Common myeloid progenitor, CD34-positive (primary cell): ENCODE measurements around the gene ZDHHC21. TPM values are rescaled to one million over a fixed set of nuclear protein-coding genes. Genes with fewer than 3 reads are reported as not detected.
A peak's percentile ranks its signal among the peaks of the same experiment; 100 is the strongest.

Experiments
- CTCF ChIA-PET: fragments of 350-600 bp; sonication (Branson Sonifier 250); formaldehyde crosslinking; loops from one replicate; lab custom pipeline; 2021; ENCODE audit warnings: antibody characterized with exemption; lab: Charles Lee
- POLR2A ChIA-PET: fragments of 350-600 bp; sonication (Branson Sonifier 250); formaldehyde crosslinking; loops from one replicate; lab custom pipeline; 2021; ENCODE audit warnings: antibody characterized with exemption; lab: Charles Lee
- DNase-seq, 3 donors: peaks; one replicate each; pipeline versions ENCODE4 v3.0.0 to v3.0.0-alpha.2; 2013
- H3K27ac ChIP-seq, 2 experiments: 1 replicate in 1 of 2; 2 replicates in 1 of 2; pipeline ENCODE4 v1.7.0; 2013; ENCODE audit warnings: inconsistent platforms in 2 of 2, low read length in 2 of 2, mild to moderate bottlenecking in 2 of 2, low read depth in 1 of 2, moderate library complexity in 1 of 2; ENCODE audit not compliant: severe bottlenecking in 2 of 2, insufficient read depth in 1 of 2, poor library complexity in 1 of 2
- H3K27me3 ChIP-seq, 5 experiments: replicated peaks in 2 of 5; 1 replicate in 3 of 5; 2 replicates in 2 of 5; pipeline versions ENCODE4 v1.6.1 to v1.7.0; 2013; ENCODE audit warnings: low read length in 4 of 5, mild to moderate bottlenecking in 2 of 5, moderate library complexity in 2 of 5, inconsistent platforms in 1 of 5; ENCODE audit not compliant: insufficient read depth in 5 of 5, control insufficient read depth in 4 of 5
- H3K36me3 ChIP-seq, 4 experiments: 1 replicate in 2 of 4; 2 replicates in 2 of 4; pipeline versions ENCODE4 v1.6.1 to v1.7.0; 2013; ENCODE audit warnings: low read length in 3 of 4, control low read depth in 1 of 4, mild to moderate bottlenecking in 1 of 4; ENCODE audit not compliant: control insufficient read depth in 4 of 4, insufficient read depth in 4 of 4
- H3K4me1 ChIP-seq, 4 experiments: 1 replicate in 3 of 4; 2 replicates in 1 of 4; pipeline versions ENCODE4 v1.6.1 to v1.7.1; 2013; ENCODE audit warnings: low read length in 3 of 4, mild to moderate bottlenecking in 3 of 4, control low read depth in 1 of 4, inconsistent platforms in 1 of 4, moderate library complexity in 1 of 4; ENCODE audit not compliant: control insufficient read depth in 4 of 4, insufficient read depth in 4 of 4; ENCODE audit errors: control extremely low read depth in 1 of 4
- H3K4me3 ChIP-seq, 7 experiments: 1 replicate in 4 of 7; 2 replicates in 3 of 7; pipeline versions ENCODE4 v1.5.1 to v1.7.0; 2013; ENCODE audit warnings: mild to moderate bottlenecking in 7 of 7, low read length in 6 of 7, moderate library complexity in 6 of 7, inconsistent platforms in 2 of 7, low read depth in 2 of 7, control low read depth in 1 of 7; ENCODE audit not compliant: insufficient read depth in 4 of 7, control insufficient read depth in 1 of 7; ENCODE audit errors: extremely low read depth in 1 of 7
- H3K9me3 ChIP-seq, 5 experiments: 1 replicate in 4 of 5; 2 replicates in 1 of 5; pipeline versions ENCODE4 v1.6.1 to v1.7.1; 2013; ENCODE audit warnings: low read length in 4 of 5, mild to moderate bottlenecking in 2 of 5, inconsistent platforms in 1 of 5, low read depth in 1 of 5, moderate library complexity in 1 of 5; ENCODE audit not compliant: control insufficient read depth in 4 of 5, insufficient read depth in 2 of 5; ENCODE audit errors: control extremely low read depth in 1 of 5
- WGBS: methylation state at CpG from one replicate; pipeline ENCODE4 v1.1.5; 2013; ENCODE audit not compliant: insufficient coverage; 5-methylcytosine and 5-hydroxymethylcytosine counted together
- polyA plus RNA-seq: library from polyadenylated mRNA; unstranded; fragments of 120-200 nt; gene quantifications from one replicate; pipeline ENCODE4 v1.2.1, GENCODE V29; 2013

ZDHHC21 gene
- 17.9 TPM for polyA plus RNA-seq

DNA sequence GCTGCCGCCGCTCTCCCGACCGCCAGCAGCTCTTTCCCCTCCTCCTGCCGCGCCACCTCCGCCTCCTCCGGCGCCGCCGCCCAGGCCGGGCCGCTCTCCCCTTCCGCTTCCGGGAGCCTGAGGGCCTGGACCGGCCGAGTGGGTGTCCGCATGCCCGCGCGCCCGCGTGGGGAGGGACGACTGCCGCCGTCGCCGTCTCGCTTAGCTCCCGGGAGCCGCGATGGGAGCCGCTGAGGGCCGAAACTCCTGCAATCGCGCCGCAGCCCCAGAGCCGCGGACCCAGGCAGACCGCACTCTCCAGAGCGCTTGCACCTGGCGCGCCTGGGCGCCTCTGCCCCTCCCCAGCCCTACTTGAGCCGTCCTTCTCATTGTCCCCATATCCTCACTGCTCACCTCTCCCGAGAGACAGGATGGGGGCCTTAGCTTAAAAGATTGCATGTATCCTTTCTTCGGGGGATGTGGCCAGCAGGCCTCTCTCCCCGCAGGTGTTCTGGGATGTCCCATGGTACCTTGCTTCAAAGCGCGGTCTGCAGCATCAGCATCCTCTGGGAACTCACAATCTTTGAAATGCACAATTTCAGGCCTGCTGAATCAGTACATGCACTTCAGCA lies at the start of gene ZDHHC21:
Gene ZDHHC21 (minus strand): TSS at position 182 of the 611 bp plus-strand sequence. CDS start 19,092 bp downstream, outside the sequence.
- Histone ChIP-seq H3K4me3 (peak within 1 kb of the TSS; percentile 68 to 91 (median 77)), H3K9me3 (no peaks in the 10 kb centered on the region), H3K4me1 (peaks cover 4 to 27% (median 16%) of the 10 kb centered on the region in 4 experiments), H3K27me3 (peaks cover 0 to 4% (median 0%) of the 10 kb centered on the region in 5 experiments), H3K36me3 (peaks cover 2 to 14% (median 9%) of the 10 kb centered on the region in 4 experiments), H3K27ac (peak within 1 kb of the TSS in 1 of 2 experiments; percentile 61)
- peak; percentile 20 to 70 (median 42) for DNase-seq
- ChIA-PET POLR2A (no interaction called here), CTCF (no interaction called here)
- 3% methylated on average over 21 of the region's 50 CpGs for WGBS

DNA sequence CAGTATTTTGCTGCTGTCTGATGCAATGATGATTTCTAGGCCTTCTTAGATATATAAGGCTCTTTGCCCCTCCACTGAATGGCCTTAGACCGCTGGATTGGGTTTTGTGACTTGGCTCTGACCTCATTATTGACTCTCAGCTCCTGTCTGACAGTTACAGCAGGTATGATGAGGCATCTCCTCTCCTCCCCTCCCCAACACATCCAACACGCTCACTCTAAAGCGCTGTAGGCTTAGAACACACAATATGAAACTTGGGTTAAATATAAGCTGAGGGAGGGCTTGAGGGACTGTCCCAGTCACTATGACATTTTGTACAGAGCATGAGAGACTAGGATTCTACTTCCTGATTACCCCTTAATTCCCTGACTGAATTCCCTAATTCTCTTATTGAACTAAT lies 48.1 kb upstream of the ZDHHC21 start:
- no peaks in the 10 kb centered on the region for H3K27me3 ChIP-seq
- ChIA-PET CTCF (interaction anchor here (0.8 to 1.5 kb wide), 2 partner anchors 9 to 10 kb away, joined by 3 to 4 read pairs; no protein-coding TSS in a partner anchor), POLR2A (no interaction called here)
- H3K36me3 ChIP-seq, result peaks cover 0 to 9% (median 2%) of the 10 kb centered on the region in 4 experiments
- DNase-seq, result no peak
- no peaks in the 10 kb centered on the region for H3K4me1 ChIP-seq
- H3K4me3 ChIP-seq, result no peak overlapping the region
- H3K27ac ChIP-seq, result no peak overlapping the region
- 88% methylated on average over 1 of the region's 3 CpGs for WGBS
- no peaks in the 10 kb centered on the region for H3K9me3 ChIP-seq

DNA sequence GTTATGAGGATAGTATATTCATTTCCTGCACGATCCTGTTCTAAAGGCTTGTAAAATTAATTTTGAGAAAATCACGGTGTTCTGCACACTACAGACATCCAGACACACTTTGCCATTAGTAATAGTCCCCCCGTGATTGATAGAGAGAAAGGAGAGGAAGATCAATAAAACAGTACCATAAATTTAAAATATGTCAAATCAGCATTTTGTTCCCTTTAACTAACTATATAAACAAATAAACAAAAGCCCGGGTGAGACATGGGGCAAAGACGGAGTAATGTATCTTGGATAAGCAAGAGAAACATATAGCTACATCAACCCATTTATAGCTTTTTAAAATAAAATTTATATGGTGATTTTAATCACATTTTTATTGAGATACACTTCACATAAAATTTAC lies 39.9 kb upstream of the ZDHHC21 start:
- Histone ChIP-seq H3K4me3 (no peak overlapping the region), H3K27me3 (no peaks in the 10 kb centered on the region), H3K36me3 (no peaks in the 10 kb centered on the region), H3K9me3 (no peaks in the 10 kb centered on the region), H3K4me1 (no peaks in the 10 kb centered on the region), H3K27ac (no peak overlapping the region)
- WGBS, result no CpG with 5 or more reads among the region's 5 CpGs
- DNase-seq, result no peak
- ChIA-PET CTCF (no interaction called here), POLR2A (no interaction called here)

DNA sequence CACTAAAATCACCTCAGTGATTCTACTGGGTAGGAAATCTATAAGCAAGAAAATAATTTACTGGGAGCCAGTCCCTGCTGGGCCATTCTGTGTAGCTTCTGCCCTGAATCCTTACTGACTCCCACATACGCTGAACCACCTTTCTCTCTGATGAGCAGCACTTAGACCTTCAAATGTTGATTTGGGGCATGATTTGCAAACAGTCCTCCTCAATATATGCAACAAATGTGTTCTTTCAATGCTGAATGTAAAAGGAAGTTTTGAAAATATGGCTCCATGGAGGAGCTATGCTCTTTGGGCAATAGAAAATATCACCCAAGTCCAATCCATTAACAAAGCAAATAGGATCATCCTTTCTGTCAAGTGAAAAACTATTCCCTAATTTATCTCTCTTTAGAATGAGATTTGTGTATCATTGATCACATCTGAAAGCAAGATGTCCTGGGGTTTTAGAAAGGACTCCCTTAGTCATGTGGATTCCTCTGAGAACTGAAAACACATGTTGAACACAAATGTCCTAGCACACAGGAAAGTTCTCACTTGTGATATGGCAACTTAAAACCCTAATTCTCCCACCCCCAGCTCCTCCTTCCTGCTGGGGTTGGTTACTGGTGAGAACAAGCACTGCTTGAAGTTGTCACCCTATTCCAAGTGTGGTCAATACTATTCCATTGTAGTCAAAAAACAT lies 38.2 kb upstream of the ZDHHC21 start:
- Histone ChIP-seq H3K36me3 (no peaks in the 10 kb centered on the region), H3K9me3 (no peaks in the 10 kb centered on the region), H3K4me3 (no peak overlapping the region), H3K27me3 (no peaks in the 10 kb centered on the region), H3K27ac (no peak overlapping the region), H3K4me1 (no peaks in the 10 kb centered on the region)
- CTCF ChIA-PET, result interaction anchor here (1.2 kb wide), 1 partner anchor 10 kb away, joined by 3 read pairs; no protein-coding TSS in a partner anchor
- POLR2A ChIA-PET, result no interaction called here
- DNase-seq, result no peak
- WGBS, result 100% methylated on average over 1 of the region's 1 CpG

DNA sequence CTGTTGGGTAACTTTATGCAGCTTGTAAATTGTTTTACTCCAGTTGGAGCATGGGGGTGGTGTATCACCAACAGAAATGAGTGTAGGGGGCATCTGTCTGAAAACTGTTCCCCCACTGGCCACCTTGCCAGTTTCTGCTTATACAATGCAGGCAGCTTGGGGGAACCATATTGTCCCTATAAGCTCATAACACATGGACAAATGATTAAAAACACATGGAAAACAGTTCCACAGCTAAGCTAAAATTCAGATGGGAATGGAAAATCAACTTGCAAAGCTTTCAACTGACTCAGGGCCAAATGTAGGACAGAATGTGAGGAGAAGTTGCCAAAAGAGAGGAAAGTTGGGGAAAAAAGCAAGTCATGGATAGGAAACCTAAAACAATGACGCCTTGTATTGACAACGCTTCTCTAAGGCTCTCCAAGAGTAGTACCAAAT lies 37.2 kb upstream of the ZDHHC21 start:
- H3K4me1 ChIP-seq, result no peaks in the 10 kb centered on the region
- DNase-seq, result no peak
- H3K27me3 ChIP-seq, result no peaks in the 10 kb centered on the region
- no peak overlapping the region for H3K27ac ChIP-seq
- H3K9me3 ChIP-seq, result no peaks in the 10 kb centered on the region
- ChIA-PET CTCF (interaction anchor here (1.2 kb wide), 1 partner anchor 11 kb away, joined by 3 read pairs; no protein-coding TSS in a partner anchor), POLR2A (no interaction called here)
- H3K4me3 ChIP-seq, result no peak overlapping the region
- WGBS, result no CpG with 5 or more reads among the region's 2 CpGs
- H3K36me3 ChIP-seq, result no peaks in the 10 kb centered on the region

DNA sequence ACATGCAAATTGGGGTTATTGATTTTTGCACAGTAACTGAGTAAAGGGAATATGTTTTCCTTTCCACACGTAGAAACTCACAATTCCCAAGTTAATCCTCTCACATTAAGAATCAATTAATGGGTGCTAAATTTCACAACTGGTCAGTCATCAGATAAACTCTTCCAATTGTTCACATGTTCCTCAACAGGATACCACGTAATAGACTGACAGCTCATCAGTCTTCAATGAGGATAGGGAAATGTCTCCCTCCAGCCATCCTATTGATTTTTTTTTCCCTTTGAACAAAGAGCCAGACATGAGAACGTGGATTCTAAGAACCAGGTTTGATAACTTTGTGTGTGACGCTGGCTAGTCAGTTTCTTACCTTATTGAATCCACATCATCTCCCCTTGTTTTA lies 30.1 kb upstream of the ZDHHC21 start:
- Histone ChIP-seq H3K4me1 (no peaks in the 10 kb centered on the region), H3K9me3 (no peaks in the 10 kb centered on the region), H3K27me3 (peaks cover 0 to 7% (median 0%) of the 10 kb centered on the region in 5 experiments), H3K27ac (no peak overlapping the region), H3K4me3 (no peak overlapping the region), H3K36me3 (no peaks in the 10 kb centered on the region)
- DNase-seq, result no peak
- ChIA-PET CTCF (no interaction called here), POLR2A (no interaction called here)
- 97% methylated on average over 3 of the region's 4 CpGs for WGBS
